ENCODE data around the gene COL4A2.

DNA sequence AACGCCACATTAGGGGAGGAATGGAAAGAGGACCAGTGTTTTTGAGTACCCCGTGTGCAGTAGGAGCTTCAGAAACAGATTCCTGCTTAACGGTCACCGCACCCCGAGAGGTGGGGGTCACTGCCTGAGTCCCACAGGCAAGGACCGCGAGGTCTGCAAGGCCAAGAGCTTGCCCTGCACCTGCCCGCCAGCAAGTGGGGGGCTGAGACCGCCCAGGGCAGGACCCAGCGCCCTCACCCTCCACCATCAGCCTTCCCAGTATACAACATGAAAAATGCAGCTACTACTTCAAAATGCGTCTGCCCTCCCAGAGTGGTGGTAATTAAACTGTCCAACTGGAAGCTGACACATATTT is 45.0 kb upstream of the COL4A2 start:
- TF ChIP-seq GATA3 (IDR thresholded peaks at IDR 0.05; ENCODE audit: low read depth, low read length) (no peak), GATA2 (IDR thresholded peaks at IDR 0.05; ENCODE audit: low read depth, low read length) (no peak)

Measured in SH-SY5Y (cell line).